SK-N-SH (cell line): Measurements from ENCODE around the gene PCDHA7. TPM values are rescaled to one million over a fixed set of nuclear protein-coding genes. Genes with fewer than 3 reads are reported as not detected.

Source experiments
- CTCF ChIA-PET: fragments of 300-600, 350-600 bp; formaldehyde crosslinking; extraction: SDS; loops from one replicate; lab custom pipeline; 2021; lab: Yijun Ruan, JAX
- POLR2A ChIA-PET: fragments of 350-600 bp; sonication (Branson Sonifier 250); formaldehyde crosslinking; extraction: SDS; loops from one replicate; lab custom pipeline; 2020; ENCODE audit warnings: antibody characterized with exemption, inconsistent platforms; lab: Yijun Ruan, JAX
- DNase-seq: peaks from one replicate; pipeline ENCODE4 v3.0.0; 2012
- H2AFZ ChIP-seq: fragments of 200-600 bp; sonication (generic); 2 replicates; pipeline ENCODE4 v1.8.1; 2016; ENCODE audit warnings: antibody characterized with exemption, mild to moderate bottlenecking, low read depth
- H3F3A ChIP-seq: fragments of 200-600 bp; sonication (generic); replicated peaks from 2 replicates; pipeline ENCODE3; 2016; ENCODE audit warnings: antibody characterized with exemption, mild to moderate bottlenecking; ENCODE audit not compliant: insufficient read depth
- H3K27ac ChIP-seq, 2 experiments: fragments of 200-500 bp in 1 of 2; fragments of 200-600 bp in 1 of 2; sonication (Bioruptor generic) in 1 of 2; sonication (generic), shearing (Covaris generic) in 1 of 2; 2 replicates each; pipeline versions ENCODE4 v1.5.1 to v1.6.1; 2014 to 2016; ENCODE audit warnings: low read depth in 2 of 2, inconsistent platforms in 1 of 2, low read length in 1 of 2, mild to moderate bottlenecking in 1 of 2, mixed read lengths in 1 of 2
- H3K27me3 ChIP-seq: fragments of 200-600 bp; sonication (generic), shearing (Covaris generic); 2 replicates; pipeline ENCODE4 v1.6.1; 2016; ENCODE audit warnings: mixed run types; ENCODE audit not compliant: insufficient read depth
- H3K36me3 ChIP-seq, 2 experiments: fragments of 200-500 bp in 1 of 2; fragments of 200-600 bp in 1 of 2; sonication (Bioruptor generic) in 1 of 2; sonication (generic) in 1 of 2; replicated peaks in 1 of 2; 2 replicates each; pipeline versions ENCODE3 to v1.5.1; 2014 to 2016; ENCODE audit warnings: low read length in 1 of 2, mild to moderate bottlenecking in 1 of 2; ENCODE audit not compliant: insufficient read depth in 2 of 2, control insufficient read depth in 1 of 2
- H3K4me1 ChIP-seq, 2 experiments: fragments of 200-500 bp in 1 of 2; fragments of 200-600 bp in 1 of 2; sonication (Bioruptor generic) in 1 of 2; sonication (generic), shearing (Covaris generic) in 1 of 2; 2 replicates each; pipeline versions ENCODE4 v1.5.1 to v1.6.1; 2014 to 2016; ENCODE audit warnings: low read depth in 1 of 2, low read length in 1 of 2, mixed run types in 1 of 2; ENCODE audit not compliant: insufficient read depth in 2 of 2, control insufficient read depth in 1 of 2
- H3K4me2 ChIP-seq: fragments of 200-600 bp; sonication (generic), shearing (Covaris generic); 2 replicates; pipeline ENCODE4 v1.6.1; 2017; ENCODE audit warnings: mixed run types
- H3K4me3 ChIP-seq, 2 experiments: fragments of 200-500 bp in 1 of 2; fragments of 200-600 bp in 1 of 2; sonication (Bioruptor generic) in 1 of 2; sonication (generic), shearing (Covaris generic) in 1 of 2; 2 replicates each; pipeline versions ENCODE4 v1.5.1 to v1.8.1; 2014 to 2016; ENCODE audit warnings: low read depth in 2 of 2, inconsistent platforms in 1 of 2, low read length in 1 of 2, mild to moderate bottlenecking in 1 of 2, mixed read lengths in 1 of 2, moderate library complexity in 1 of 2
- H3K79me2 ChIP-seq: fragments of 200-600 bp; sonication (generic); 2 replicates; pipeline ENCODE4 v1.8.1; 2017; ENCODE audit warnings: mild to moderate bottlenecking; ENCODE audit not compliant: insufficient read depth
- H3K9ac ChIP-seq: fragments of 200-600 bp; sonication (generic); 2 replicates; pipeline ENCODE4 v1.6.1; 2017; ENCODE audit warnings: mixed run types
- H3K9me2 ChIP-seq: fragments of 200-600 bp; sonication (generic); 2 replicates; pipeline ENCODE4 v1.6.1; 2017; ENCODE audit warnings: mixed run types
- H3K9me3 ChIP-seq: fragments of 200-600 bp; sonication (generic); 2 replicates; pipeline ENCODE4 v1.6.1; 2017; ENCODE audit warnings: mixed run types, mild to moderate bottlenecking, moderate library complexity
- H4K20me1 ChIP-seq: fragments of 200-600 bp; sonication (generic); 2 replicates; pipeline ENCODE4 v1.6.1; 2017; ENCODE audit warnings: mild to moderate bottlenecking, mixed run types; ENCODE audit not compliant: insufficient read depth
- FOSL2 ChIP-seq: IDR thresholded peaks from 2 replicates; pipeline ENCODE4 v1.4.0; 2012; ENCODE audit warnings: low read depth, mild to moderate bottlenecking, moderate library complexity, borderline replicate concordance
- GABPA ChIP-seq: IDR thresholded peaks from 2 replicates; pipeline ENCODE4 v1.4.0; 2012; ENCODE audit warnings: low read depth, mild to moderate bottlenecking
- MEF2A ChIP-seq: IDR thresholded peaks from 2 replicates; pipeline ENCODE4 v1.4.0; 2012; ENCODE audit warnings: low read depth, borderline replicate concordance
- NFIC ChIP-seq: IDR thresholded peaks from 2 replicates; pipeline ENCODE4 v1.4.0; 2012; ENCODE audit warnings: borderline replicate concordance
- RAD21 ChIP-seq: IDR thresholded peaks from 2 replicates; pipeline ENCODE4 v1.6.1; 2012; ENCODE audit warnings: mild to moderate bottlenecking, low read length
- RCOR1 ChIP-seq: fragments of 150-350 bp; IDR thresholded peaks from 2 replicates; pipeline ENCODE4 v1.6.1; 2017; ENCODE audit warnings: antibody characterized with exemption, low read length
- RXRA ChIP-seq: IDR thresholded peaks from 2 replicates; pipeline ENCODE4 v1.4.0; 2012; ENCODE audit warnings: low read depth, mild to moderate bottlenecking, borderline replicate concordance
- TAF1 ChIP-seq: IDR thresholded peaks from 2 replicates; pipeline ENCODE4 v1.6.1; 2012; ENCODE audit warnings: low read depth, mild to moderate bottlenecking, low read length, moderate library complexity, borderline replicate concordance
- WGBS: methylation state at CpG from one replicate; pipeline ENCODE4 v1.1.6; 2017; ENCODE audit warnings: low lambda C conversion rate; 5-methylcytosine and 5-hydroxymethylcytosine counted together
- polyA plus RNA-seq, 3 experiments: library from polyadenylated mRNA; depleted of rRNA; stranded (reverse); fragments of >200 nt; gene quantifications; 2 replicates each; pipeline ENCODE4 v1.2.3, GENCODE V29; 2012
- TF ChIP-seq, protein P1 (sequence below): IDR thresholded peaks from 2 replicates; pipeline ENCODE4 v1.4.0; 2012; ENCODE audit warnings: low read depth, borderline replicate concordance
- TF ChIP-seq, protein P2 (sequence below): IDR thresholded peaks from 2 replicates; pipeline ENCODE4 v1.4.0; 2012; ENCODE audit warnings: low read depth, borderline replicate concordance
- TF ChIP-seq, protein P3 (sequence below): IDR thresholded peaks from 2 replicates; pipeline ENCODE4 v1.6.1; 2012; ENCODE audit warnings: mild to moderate bottlenecking, low read depth, low read length, moderate library complexity

The PCDHA7 gene
- polyA plus RNA-seq, 1 of the 3 experiments (the other 2 are of a cell fraction): 0.15 TPM

DNA sequence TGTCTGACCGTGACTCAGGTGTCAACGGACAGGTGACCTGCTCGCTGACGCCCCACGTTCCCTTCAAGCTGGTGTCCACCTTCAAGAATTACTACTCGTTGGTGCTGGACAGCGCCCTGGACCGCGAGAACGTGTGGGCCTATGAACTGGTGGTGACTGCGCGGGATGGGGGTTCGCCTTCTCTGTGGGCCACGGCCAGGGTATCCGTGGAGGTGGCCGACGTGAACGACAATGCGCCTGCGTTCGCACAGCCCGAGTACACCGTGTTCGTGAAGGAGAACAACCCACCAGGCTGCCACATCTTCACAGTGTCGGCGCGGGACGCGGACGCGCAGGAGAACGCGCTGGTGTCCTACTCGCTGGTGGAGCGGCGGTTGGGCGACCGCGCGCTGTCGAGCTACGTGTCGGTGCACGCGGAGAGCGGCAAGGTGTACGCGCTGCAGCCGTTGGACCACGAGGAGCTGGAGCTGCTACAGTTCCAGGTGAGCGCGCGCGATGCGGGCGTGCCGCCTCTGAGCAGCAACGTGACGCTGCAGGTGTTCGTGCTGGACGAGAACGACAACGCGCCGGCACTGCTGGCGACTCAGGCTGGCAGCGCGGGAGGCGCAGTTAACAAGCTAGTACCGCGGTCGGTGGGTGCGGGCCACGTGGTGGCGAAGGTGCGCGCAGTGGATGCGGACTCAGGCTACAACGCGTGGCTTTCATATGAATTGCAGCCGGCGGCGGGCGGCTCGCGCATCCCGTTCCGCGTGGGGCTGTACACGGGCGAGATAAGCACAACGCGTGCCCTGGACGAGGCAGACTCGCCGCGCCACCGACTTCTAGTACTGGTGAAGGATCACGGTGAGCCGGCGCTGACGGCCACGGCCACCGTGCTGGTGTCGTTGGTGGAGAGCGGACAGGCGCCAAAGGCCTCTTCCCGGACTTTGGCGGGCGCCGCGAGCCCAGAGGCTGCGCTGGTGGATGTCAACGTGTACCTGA is 36.4 kb downstream of the PCDHA7 start:
- Histone ChIP-seq H3K4me1 (no peaks in the 10 kb centered on the region; a peak in 1 of 4 replicates), H3K27me3 (no peaks in the 10 kb centered on the region), H3K79me2 (no peaks in the 10 kb centered on the region), H3K36me3 (no peaks in the 10 kb centered on the region), H3K4me3 (no peak overlapping the region; a peak in 1 of 4 replicates), H3F3A (no peaks in the 10 kb centered on the region), H3K9me2 (no peaks in the 10 kb centered on the region), H3K9ac (no peak overlapping the region), H3K27ac (no peak overlapping the region), H3K4me2 (no peak overlapping the region), H4K20me1 (no peaks in the 10 kb centered on the region), H3K9me3 (no peaks in the 10 kb centered on the region), H2AFZ (no peak overlapping the region)
- TF ChIP-seq RAD21 (no peak), NFIC (no peak), RCOR1 (no peak), RXRA (no peak), GABPA (no peak), FOSL2 (no peak), TAF1 (no peak), MEF2A (no peak)
- TF ChIP-seq, protein P1, sequence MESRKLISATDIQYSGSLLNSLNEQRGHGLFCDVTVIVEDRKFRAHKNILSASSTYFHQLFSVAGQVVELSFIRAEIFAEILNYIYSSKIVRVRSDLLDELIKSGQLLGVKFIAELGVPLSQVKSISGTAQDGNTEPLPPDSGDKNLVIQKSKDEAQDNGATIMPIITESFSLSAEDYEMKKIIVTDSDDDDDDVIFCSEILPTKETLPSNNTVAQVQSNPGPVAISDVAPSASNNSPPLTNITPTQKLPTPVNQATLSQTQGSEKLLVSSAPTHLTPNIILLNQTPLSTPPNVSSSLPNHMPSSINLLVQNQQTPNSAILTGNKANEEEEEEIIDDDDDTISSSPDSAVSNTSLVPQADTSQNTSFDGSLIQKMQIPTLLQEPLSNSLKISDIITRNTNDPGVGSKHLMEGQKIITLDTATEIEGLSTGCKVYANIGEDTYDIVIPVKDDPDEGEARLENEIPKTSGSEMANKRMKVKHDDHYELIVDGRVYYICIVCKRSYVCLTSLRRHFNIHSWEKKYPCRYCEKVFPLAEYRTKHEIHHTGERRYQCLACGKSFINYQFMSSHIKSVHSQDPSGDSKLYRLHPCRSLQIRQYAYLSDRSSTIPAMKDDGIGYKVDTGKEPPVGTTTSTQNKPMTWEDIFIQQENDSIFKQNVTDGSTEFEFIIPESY: no peak
- TF ChIP-seq, protein P2, sequence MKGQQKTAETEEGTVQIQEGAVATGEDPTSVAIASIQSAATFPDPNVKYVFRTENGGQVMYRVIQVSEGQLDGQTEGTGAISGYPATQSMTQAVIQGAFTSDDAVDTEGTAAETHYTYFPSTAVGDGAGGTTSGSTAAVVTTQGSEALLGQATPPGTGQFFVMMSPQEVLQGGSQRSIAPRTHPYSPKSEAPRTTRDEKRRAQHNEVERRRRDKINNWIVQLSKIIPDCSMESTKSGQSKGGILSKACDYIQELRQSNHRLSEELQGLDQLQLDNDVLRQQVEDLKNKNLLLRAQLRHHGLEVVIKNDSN: no peak
- TF ChIP-seq, protein P3, sequence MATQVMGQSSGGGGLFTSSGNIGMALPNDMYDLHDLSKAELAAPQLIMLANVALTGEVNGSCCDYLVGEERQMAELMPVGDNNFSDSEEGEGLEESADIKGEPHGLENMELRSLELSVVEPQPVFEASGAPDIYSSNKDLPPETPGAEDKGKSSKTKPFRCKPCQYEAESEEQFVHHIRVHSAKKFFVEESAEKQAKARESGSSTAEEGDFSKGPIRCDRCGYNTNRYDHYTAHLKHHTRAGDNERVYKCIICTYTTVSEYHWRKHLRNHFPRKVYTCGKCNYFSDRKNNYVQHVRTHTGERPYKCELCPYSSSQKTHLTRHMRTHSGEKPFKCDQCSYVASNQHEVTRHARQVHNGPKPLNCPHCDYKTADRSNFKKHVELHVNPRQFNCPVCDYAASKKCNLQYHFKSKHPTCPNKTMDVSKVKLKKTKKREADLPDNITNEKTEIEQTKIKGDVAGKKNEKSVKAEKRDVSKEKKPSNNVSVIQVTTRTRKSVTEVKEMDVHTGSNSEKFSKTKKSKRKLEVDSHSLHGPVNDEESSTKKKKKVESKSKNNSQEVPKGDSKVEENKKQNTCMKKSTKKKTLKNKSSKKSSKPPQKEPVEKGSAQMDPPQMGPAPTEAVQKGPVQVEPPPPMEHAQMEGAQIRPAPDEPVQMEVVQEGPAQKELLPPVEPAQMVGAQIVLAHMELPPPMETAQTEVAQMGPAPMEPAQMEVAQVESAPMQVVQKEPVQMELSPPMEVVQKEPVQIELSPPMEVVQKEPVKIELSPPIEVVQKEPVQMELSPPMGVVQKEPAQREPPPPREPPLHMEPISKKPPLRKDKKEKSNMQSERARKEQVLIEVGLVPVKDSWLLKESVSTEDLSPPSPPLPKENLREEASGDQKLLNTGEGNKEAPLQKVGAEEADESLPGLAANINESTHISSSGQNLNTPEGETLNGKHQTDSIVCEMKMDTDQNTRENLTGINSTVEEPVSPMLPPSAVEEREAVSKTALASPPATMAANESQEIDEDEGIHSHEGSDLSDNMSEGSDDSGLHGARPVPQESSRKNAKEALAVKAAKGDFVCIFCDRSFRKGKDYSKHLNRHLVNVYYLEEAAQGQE: no peak
- POLR2A ChIA-PET: no interaction called here
- DNase-seq: no peak
- 93% methylated on average over 95 of the region's 114 CpGs for WGBS
- CTCF ChIA-PET: interaction anchor here (0.7 to 6.0 kb wide), 4 partner anchors 29 to 174 kb away, joined by 3 to 70 read pairs (median 7); partner anchors contain the start of gene PCDHA8
